LNCAP (cell line): ENCODE results near the gene FH.

ENCODE experiments used
- CTCF ChIP-seq: fragments of 450-650 bp; IDR thresholded peaks from 2 replicates; pipeline ENCODE4 v1.5.1; 2017; ENCODE audit warnings: mild to moderate bottlenecking

Gene FH

DNA sequence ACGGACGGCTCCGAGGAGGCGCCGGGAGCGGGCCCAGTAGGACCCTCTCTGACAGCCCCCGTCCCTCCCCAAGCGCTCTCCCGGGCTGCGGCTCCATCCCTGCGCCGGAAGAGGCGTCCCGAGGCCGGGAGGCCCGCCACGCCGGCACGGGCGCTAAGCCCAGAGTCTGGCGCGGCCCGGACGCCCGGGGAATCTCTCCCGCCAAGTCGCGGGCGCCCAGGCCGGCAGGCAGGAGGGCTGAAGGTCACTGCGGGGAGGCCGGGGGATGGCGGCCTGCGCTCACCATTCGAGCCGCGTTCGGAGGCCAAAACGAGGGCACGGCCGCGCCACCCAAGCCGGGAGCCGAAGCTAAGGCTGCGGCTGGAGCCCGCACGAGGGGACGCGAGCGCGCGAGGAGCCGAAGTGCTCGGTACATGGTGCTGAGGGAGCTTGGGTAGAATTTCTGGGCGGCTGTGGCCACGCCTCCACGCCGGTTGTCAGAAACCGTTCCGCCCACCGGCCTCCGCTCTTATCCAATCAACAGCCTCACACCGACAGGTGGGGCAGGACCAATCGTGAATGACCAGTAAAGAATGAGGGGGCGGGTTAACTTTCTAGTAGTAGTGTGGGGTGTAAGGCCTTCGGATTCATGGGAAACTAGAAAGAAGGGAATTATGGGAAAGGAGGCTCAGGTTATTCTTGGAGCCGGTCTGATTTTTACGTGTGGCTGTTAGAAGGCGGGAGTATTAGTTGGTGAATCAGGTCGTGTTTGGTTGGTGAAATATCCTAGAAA lies at the start of gene FH:
Gene FH, minus strand, starts transcription at position 448 of the 772 bp plus-strand sequence. Its CDS starts 33 bp downstream, at position 415.
- no peak for TF ChIP-seq CTCF

DNA sequence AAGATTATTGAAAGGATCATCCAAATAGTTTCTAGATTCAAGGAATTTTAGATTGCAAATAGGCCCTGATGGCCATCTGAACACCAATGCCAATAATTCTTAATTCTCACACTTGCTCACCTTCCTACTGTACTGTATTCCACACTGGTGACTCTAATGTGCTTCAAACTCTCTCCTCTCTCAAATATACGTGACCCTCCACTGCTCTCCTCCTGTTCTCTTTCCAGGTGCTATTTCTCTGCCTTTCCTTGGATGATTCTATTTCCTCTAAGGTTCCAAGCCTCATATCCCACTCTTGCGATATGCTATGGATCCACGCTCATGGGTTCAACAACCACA lies 41.3 kb upstream of the FH start:
- TF ChIP-seq CTCF = no peak

- TF ChIP-seq CTCF = no peak
Observed at GRCh38 chr1:241560146-241560848, 40.7 kb upstream of the FH start.

DNA sequence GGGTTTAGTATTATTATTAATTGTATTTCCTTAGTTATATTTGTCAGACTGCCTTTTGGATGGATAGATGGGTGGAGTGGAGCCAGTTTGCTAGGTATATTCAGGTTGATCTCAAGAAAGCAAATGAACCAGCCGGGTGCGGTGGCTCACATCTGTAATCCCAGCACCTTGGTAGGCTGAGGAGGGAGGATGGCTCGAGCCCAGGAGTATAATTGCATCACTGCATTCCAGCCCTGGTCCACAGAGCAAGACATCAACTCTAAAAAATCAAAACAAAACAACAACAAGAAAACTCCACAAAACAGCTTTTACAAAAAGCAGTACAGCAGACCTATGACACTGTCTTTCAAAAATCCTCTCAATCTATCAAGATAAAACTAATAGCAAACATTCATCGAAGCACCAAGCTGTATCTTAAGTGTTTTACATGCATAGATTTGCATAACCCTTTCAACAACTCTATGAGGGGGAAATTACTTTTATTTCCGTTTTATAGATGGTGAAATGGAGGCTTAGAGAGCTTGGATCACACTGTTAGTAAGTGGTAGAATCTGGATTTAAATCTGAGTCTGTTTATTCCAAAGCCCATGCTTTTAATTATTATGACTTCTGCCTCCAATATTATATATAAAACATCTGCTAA lies 38.1 kb upstream of the FH start:
- no peak for TF ChIP-seq CTCF

GRCh38 chr1:241557031-241557430 lies 37.5 kb upstream of the FH start:
- no peak for TF ChIP-seq CTCF

GRCh38 chr1:241555526-241555925 lies 36.0 kb upstream of the FH start:
- no peak for TF ChIP-seq CTCF

DNA sequence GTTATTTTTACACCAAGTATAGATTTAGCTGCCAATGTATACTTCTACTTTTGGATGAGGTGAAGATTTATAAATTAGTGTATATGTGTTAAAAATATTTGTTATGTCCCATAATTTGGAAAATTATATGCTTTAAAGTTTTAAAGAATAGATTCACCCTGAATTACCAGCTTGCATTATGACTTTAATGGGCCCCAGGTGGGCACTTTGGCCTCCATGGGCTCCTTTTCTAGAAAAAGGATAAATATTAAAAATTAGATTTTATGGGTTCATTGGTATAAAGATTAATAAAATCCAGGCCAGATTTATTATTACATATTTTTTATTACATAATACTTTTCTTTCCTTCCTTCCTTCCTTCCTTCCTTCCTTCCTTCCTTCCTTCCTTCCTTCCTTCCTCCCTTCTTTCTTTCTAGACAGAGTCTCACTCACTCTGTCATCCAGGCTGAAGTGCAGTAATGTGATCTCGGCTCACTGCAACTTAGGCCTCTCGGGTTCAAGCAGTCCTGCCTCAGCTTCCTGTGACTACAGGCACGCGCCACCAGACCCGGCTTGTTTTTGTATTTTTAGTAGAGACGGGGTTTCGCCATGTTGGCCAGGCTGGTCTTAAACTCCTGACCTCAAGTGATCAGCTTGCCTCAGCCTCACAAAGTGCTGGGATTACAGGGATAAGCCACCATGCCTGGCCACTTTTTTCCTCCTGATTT lies 34.5 kb upstream of the FH start:
- TF ChIP-seq CTCF = no peak
